HG03039 (cell line): ENCODE measurements around the gene FREM1.

Experiments used
- ATAC-seq: cut with Tn5 transposase; IDR thresholded peaks from one replicate; pipeline ENCODE4 v1.9.1; 2021; ENCODE audit warnings: mild to moderate bottlenecking, moderate library complexity; ENCODE audit not compliant: unreplicated experiment

Gene FREM1

GRCh38 chr9:14909601-14909960 lies 647 bp downstream of the FREM1 start:
- ATAC-seq = no peak

GRCh38 chr9:14909181-14909580 lies 1.0 kb downstream of the FREM1 start:
- no peak for ATAC-seq

- ATAC-seq = no peak
These were observed 1.7 kb downstream of the FREM1 start for GRCh38 chr9:14908295-14909180.

GRCh38 chr9:14907696-14908095 lies 2.5 kb downstream of the FREM1 start:
- no peak for ATAC-seq

GRCh38 chr9:14907360-14907685 lies 2.9 kb downstream of the FREM1 start:
- no peak for ATAC-seq

GRCh38 chr9:14906644-14907359 lies 3.4 kb downstream of the FREM1 start:
- ATAC-seq = no peak

- ATAC-seq = no peak
These were observed 4.2 kb downstream of the FREM1 start for GRCh38 chr9:14906000-14906399.

- ATAC-seq = no peak
These were observed 7.2 kb downstream of the FREM1 start for GRCh38 chr9:14903040-14903439.

GRCh38 chr9:14902561-14902960 lies 7.7 kb downstream of the FREM1 start:
- no peak for ATAC-seq

- ATAC-seq = no peak
These were observed 10.4 kb downstream of the FREM1 start for GRCh38 chr9:14899815-14900193.

- no peak for ATAC-seq
These were observed 11.0 kb downstream of the FREM1 start for GRCh38 chr9:14899042-14899814.

- no peak for ATAC-seq
These were observed 14.4 kb downstream of the FREM1 start for GRCh38 chr9:14895806-14896205.

GRCh38 chr9:14893280-14893679 lies 16.9 kb downstream of the FREM1 start:
- ATAC-seq = no peak

- ATAC-seq = no peak
These were observed 18.9 kb downstream of the FREM1 start for GRCh38 chr9:14891332-14891731.

- no peak for ATAC-seq
These were observed 20.8 kb downstream of the FREM1 start for GRCh38 chr9:14889451-14889850.

GRCh38 chr9:14888875-14889274 lies 21.4 kb downstream of the FREM1 start:
- ATAC-seq = no peak

GRCh38 chr9:14888272-14888671 lies 22.0 kb downstream of the FREM1 start:
- ATAC-seq = no peak

- no peak for ATAC-seq
These were observed 23.1 kb downstream of the FREM1 start for GRCh38 chr9:14887149-14887548.

GRCh38 chr9:14883310-14883944 lies 26.8 kb downstream of the FREM1 start:
- no peak for ATAC-seq

- ATAC-seq = no peak
These were observed 28.1 kb downstream of the FREM1 start for GRCh38 chr9:14882090-14882489.

- no peak for ATAC-seq
These were observed 29.2 kb downstream of the FREM1 start for GRCh38 chr9:14881006-14881405.
